Raji (cell line): ENCODE measurements around the gene DEPDC1.

ENCODE experiments used
- POLR2A ChIP-seq: IDR thresholded peaks from 2 replicates; pipeline ENCODE4 v1.6.1; 2011; ENCODE audit warnings: low read depth, low read length, control low read depth; ENCODE audit not compliant: insufficient read depth

Gene DEPDC1

GRCh38 chr1:68442822-68443556 lies 53.9 kb downstream of the DEPDC1 start:
- TF ChIP-seq POLR2A: no peak

GRCh38 chr1:68442006-68442405 lies 54.9 kb downstream of the DEPDC1 start:
- no peak for TF ChIP-seq POLR2A

- TF ChIP-seq POLR2A: no peak
Measured at GRCh38 chr1:68438310-68438709, 58.6 kb downstream of the DEPDC1 start.

GRCh38 chr1:68433395-68433794 lies 63.5 kb downstream of the DEPDC1 start:
- no peak for TF ChIP-seq POLR2A

GRCh38 chr1:68431076-68431475 lies 65.8 kb downstream of the DEPDC1 start:
- no peak for TF ChIP-seq POLR2A

GRCh38 chr1:68429233-68429808 lies 67.6 kb downstream of the DEPDC1 start:
- no peak for TF ChIP-seq POLR2A

GRCh38 chr1:68426594-68426993 lies 70.3 kb downstream of the DEPDC1 start:
- TF ChIP-seq POLR2A: no peak
